WERI-Rb-1 (cell line): ENCODE measurements around the gene RAPGEF4.

ENCODE experiments used
- DNase-seq: peaks from one replicate; pipeline ENCODE4 v3.0.0-alpha.2; 2020
- H3K27ac ChIP-seq: fragments of 250-450 bp; sonication (Bioruptor Pico); 2 replicates; pipeline ENCODE4 v1.5.1; 2020; ENCODE audit warnings: mild to moderate bottlenecking, moderate library complexity
- H3K27me3 ChIP-seq: fragments of 250-450 bp; sonication (Bioruptor Pico); 2 replicates; pipeline ENCODE4 v1.5.1; 2021; ENCODE audit warnings: mild to moderate bottlenecking, low read depth, moderate library complexity; ENCODE audit not compliant: insufficient read depth, severe bottlenecking
- H3K36me3 ChIP-seq: fragments of 250-450 bp; sonication (Bioruptor Pico); 2 replicates; pipeline ENCODE4 v1.5.1; 2020; ENCODE audit warnings: mild to moderate bottlenecking, moderate library complexity
- H3K4me3 ChIP-seq: 2 replicates; pipeline ENCODE4 v1.5.1; 2011; ENCODE audit warnings: low read depth, mild to moderate bottlenecking, control low read depth, low read length
- H3K9me3 ChIP-seq: fragments of 250-450 bp; sonication (Bioruptor Pico); 2 replicates; pipeline ENCODE4 v1.5.1; 2021; ENCODE audit warnings: mild to moderate bottlenecking, moderate library complexity; ENCODE audit not compliant: severe bottlenecking
- CTCF ChIP-seq: IDR thresholded peaks from 2 replicates; pipeline ENCODE4 v1.5.1; 2011; ENCODE audit warnings: low read depth, mild to moderate bottlenecking, control low read depth, inconsistent platforms, low read length

Gene RAPGEF4

DNA sequence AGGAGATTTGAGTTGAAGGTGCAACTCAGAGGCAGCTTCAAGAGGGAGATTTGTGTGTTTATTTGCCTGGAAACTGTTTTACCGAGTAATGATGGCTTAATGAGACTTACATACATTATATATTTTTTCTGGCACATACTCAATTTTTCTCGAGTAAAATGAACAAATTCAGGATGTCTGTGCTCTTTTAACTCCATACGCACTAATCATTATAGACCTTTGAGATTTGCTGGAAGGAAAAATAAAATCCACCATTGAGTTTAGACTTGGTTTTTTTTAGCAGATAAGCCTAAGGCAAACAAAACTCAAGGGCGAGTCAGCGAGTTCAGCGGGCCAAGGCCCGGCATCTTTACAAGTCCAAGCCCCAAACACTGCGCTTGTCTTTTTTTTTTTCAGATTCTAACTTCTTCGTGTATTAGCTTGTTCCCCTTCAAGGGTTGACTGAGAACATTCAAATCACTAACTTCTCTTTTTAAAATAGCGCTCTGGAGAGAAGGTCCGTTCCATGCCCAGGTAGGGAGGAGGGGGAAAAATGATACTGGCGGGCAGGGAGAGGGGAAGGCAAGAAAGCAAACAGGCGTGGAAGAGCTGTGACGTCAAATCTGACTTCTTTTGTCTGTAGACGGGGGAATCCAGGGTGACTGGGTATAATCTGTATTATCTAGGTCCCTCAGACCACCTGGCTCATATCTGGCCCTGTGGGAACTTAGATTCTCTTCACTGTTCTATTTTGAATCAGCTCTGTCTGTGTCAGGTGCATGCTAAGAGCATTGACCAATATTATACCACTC lies 267.3 kb downstream of the RAPGEF4 start:
- TF ChIP-seq CTCF: no peak
- H3K9me3 ChIP-seq: no peaks in the 10 kb centered on the region
- DNase-seq: peak; percentile 87
- H3K27ac ChIP-seq: peak overlapping the region; percentile 90
- no peaks in the 10 kb centered on the region for H3K27me3 ChIP-seq
- no peaks in the 10 kb centered on the region for H3K36me3 ChIP-seq
- peak overlapping the region; percentile 36 for H3K4me3 ChIP-seq

DNA sequence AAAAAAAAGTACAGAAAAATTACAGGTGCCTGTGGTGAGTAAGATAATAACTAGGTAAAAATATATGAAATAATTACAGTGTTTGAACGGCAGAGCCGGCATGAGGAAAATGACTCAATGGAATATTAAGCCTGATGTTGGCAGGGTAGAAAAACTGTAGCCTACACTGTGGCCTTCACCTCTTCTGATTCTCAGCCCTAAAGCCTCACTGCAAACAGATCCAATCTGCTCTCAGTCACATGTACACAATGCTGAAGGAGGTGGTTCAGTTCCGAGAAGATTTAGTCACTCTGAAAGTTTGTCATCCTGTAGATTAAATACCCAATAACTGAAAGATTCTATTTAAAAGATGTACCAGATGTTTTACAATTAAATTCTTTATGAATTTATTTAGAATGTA lies 273.1 kb downstream of the RAPGEF4 start:
- peak; percentile 48 for DNase-seq
- H3K9me3 ChIP-seq: no peaks in the 10 kb centered on the region
- H3K36me3 ChIP-seq: no peaks in the 10 kb centered on the region
- TF ChIP-seq CTCF: no peak
- H3K27me3 ChIP-seq: no peaks in the 10 kb centered on the region
- peak overlapping the region; percentile 73 for H3K27ac ChIP-seq
- peak overlapping the region; percentile 8; the same call in 1 of the 2 replicates for H3K4me3 ChIP-seq

- TF ChIP-seq CTCF: no peak
- no peaks in the 10 kb centered on the region for H3K36me3 ChIP-seq
- H3K4me3 ChIP-seq: no peak overlapping the region
- no peaks in the 10 kb centered on the region for H3K27me3 ChIP-seq
- peak overlapping the region; percentile 73 for H3K27ac ChIP-seq
- no peak for DNase-seq
- H3K9me3 ChIP-seq: no peaks in the 10 kb centered on the region
Observed at GRCh38 chr2:173010233-173010632, 274.6 kb downstream of the RAPGEF4 start.

DNA sequence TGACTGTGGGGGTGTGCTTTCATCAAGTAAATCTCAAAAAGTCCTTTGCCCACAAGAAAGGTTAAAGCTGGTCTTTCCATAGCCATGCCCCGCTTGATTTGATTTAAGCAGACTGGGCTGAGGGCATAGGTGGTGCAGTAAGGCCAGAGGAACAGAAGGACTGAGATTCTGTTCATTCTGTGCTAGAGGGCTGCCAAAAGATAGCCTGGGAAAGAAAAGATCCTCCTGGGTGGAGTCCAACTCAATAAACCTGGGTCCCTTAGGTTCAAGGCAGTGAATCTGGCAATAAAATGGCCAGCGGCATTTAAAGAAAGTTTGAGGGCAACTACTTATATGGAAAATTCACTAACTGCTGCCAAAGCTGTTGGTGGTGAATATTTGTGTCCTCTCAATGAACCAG lies 280.8 kb downstream of the RAPGEF4 start:
- TF ChIP-seq CTCF: no peak
- Histone ChIP-seq H3K9me3 (no peaks in the 10 kb centered on the region), H3K27me3 (no peaks in the 10 kb centered on the region), H3K27ac (no peak overlapping the region), H3K4me3 (no peak overlapping the region), H3K36me3 (no peaks in the 10 kb centered on the region)
- no peak for DNase-seq

DNA sequence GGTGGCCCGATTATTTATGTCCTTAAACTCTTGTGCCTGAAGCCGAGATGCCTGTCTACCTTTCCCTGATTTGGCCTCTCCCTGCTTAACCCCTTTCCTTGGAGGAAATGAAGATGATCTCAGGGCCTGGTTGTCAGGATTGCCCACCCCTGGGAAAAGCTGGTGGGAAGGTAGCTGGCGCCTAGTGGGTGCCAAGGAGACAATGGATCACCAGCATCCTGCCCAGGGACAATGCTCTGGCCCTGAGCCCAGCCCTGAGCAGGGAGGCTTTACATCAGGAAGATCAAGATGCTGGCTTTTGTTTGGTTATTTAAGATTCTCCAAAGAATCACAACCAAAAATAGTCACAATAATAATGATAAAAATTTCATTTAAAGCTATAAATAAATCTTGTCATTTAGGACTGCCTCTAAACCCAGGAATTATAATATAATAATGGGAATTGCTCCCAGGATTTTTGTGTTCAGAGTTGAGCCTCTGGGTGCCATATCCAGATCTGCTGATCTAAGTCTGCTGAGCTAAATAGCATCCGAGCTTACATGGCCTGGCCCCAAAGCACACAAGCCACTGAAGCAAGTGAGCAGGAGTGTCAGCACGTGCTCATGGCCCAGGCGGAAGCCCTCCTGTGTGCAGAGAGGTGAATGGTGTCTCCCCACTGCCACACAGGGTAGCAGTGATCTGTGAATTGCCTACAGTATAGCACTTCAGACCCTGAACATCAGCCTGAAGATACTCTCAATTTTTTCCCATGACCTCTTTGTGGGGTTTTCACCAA lies 282.2 kb downstream of the RAPGEF4 start:
- Histone ChIP-seq H3K9me3 (no peaks in the 10 kb centered on the region), H3K27ac (no peak overlapping the region), H3K4me3 (no peak overlapping the region), H3K27me3 (no peaks in the 10 kb centered on the region), H3K36me3 (no peaks in the 10 kb centered on the region)
- no peak for TF ChIP-seq CTCF
- peak; percentile 24 for DNase-seq
